GM10266 (cell line): ENCODE measurements around the gene TIGIT.

Experiments used
- DNase-seq: peaks from one replicate; pipeline ENCODE4 v3.0.0; 2012; ENCODE audit errors: extremely low spot score
- TF ChIP-seq, protein P1 (sequence below): IDR thresholded peaks from 2 replicates; pipeline ENCODE4 v1.5.1; 2012; ENCODE audit warnings: mild to moderate bottlenecking, low read depth; ENCODE audit not compliant: control insufficient read depth, insufficient read depth; ENCODE audit errors: missing control alignments

TIGIT gene

DNA sequence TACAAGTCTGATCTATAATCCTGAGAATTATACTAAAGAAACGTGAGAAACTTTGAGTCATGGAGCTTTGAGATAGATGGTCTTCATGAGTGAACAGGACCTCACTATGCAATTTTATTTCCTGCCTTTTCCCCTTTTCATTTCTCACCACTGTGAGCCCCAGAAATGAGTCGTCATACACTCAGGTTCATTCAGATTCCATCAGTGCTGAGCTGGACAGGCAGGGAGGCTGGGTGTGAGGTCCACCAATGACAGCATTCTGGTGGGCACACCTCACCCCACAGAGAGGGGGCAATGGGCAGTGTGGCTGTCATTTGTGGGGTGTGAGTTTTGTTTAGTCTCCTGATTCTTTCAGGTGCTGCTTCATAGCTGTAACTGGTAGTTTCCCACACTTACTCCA is 16.9 kb downstream of the TIGIT start:
- TF ChIP-seq, protein P1, sequence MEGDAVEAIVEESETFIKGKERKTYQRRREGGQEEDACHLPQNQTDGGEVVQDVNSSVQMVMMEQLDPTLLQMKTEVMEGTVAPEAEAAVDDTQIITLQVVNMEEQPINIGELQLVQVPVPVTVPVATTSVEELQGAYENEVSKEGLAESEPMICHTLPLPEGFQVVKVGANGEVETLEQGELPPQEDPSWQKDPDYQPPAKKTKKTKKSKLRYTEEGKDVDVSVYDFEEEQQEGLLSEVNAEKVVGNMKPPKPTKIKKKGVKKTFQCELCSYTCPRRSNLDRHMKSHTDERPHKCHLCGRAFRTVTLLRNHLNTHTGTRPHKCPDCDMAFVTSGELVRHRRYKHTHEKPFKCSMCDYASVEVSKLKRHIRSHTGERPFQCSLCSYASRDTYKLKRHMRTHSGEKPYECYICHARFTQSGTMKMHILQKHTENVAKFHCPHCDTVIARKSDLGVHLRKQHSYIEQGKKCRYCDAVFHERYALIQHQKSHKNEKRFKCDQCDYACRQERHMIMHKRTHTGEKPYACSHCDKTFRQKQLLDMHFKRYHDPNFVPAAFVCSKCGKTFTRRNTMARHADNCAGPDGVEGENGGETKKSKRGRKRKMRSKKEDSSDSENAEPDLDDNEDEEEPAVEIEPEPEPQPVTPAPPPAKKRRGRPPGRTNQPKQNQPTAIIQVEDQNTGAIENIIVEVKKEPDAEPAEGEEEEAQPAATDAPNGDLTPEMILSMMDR: no peak

DNA sequence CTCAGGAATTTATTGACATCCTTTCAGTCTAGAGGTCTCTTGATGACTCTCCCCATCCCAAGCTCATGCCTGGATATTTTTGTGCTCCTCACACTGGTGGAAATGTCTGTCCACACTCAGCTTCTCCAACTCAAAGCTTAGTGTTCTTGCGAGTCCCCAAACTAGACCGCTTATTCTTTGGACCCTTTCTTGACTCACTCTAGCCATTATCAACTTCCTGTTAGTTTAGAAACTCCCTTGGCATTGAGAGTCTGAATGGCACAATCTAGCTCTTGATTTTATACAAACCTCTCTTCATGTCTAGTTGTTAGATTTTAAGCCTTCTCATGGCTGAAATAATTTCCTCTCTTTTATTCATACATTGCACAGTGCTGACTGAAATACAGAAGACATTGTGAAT is 19.6 kb downstream of the TIGIT start:
- no peak for DNase-seq
- TF ChIP-seq, protein P1: no peak

More for the DNA sequence above, 16.9 kb downstream of the TIGIT start:
- no peak for DNase-seq

DNA sequence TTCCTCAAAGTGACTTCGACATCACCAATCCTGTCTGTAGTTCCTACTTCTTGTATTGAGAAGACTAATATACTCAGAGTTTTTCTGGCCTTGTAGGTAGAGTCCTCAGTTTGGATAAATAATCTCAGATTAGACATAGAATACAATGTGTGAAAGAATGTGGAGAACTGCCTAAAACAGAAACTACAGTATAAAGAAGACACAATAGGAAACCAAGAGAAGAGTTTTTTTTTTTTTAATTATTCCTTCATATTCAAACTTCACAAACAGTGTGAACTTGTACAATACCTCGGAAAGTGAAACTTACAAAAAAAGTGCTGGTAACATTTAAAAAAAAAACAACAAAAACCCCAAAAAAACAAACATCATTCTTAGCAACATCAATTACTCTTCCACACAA is 20.5 kb downstream of the TIGIT start:
- TF ChIP-seq, protein P1: no peak
- DNase-seq: no peak

DNA sequence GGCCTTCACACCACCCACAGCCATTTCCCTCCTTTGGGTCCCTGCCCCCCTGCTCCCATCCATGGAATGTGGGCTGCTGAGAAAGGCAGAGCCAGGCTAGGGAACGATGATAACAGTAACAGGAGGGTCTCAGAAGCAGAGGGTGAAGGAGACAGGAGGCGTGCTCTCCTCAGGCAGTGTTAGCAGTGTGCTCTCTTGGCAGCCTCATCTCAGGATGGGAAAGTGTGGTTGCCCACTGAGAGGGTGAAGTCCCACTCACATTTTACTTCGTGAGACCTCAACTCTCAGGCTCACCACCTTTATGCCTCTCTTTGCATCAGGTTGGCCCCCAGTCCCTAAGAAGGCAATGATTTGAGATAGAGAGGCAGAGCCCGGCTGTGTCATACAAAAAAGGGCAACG is 24.5 kb downstream of the TIGIT start:
- TF ChIP-seq, protein P1: no peak
- DNase-seq: no peak

DNA sequence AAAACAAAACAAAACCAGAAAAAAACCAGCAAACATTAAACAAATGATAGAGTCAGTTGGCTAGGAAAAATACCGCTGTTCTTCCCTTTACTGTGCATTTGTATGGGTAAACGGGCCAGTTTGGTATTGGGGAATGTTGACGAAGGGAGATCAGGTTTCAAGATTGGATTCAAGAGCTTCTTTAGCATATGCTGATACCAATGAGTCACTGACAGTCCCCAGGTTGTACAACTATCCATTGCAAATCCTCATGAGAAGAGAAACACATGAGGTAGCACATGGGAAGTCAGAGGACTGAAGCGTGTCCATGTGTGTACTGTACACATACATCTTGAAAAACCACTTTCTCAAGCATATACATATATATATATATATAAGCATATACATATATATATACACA is 25.6 kb downstream of the TIGIT start:
- TF ChIP-seq, protein P1: no peak
- no peak for DNase-seq

DNA sequence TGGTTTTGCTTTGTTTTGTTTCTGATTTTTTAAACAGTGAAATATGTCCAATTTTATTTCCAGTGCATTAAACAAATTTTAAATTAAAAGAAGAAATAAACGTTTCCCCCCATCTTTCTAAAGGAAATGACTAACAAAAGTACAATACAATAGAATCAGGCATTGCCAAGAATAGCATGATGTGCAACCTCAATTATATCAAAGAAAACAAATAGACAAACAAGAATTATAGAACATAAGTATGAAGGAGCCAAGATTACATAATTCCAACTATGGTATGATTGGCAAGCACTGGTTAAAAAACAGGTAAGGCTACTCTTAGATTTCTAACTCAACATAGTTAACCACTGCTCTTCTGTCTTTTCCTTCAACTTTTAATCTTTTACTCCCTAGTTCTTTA is 26.4 kb downstream of the TIGIT start:
- DNase-seq: no peak
- TF ChIP-seq, protein P1: no peak

DNA sequence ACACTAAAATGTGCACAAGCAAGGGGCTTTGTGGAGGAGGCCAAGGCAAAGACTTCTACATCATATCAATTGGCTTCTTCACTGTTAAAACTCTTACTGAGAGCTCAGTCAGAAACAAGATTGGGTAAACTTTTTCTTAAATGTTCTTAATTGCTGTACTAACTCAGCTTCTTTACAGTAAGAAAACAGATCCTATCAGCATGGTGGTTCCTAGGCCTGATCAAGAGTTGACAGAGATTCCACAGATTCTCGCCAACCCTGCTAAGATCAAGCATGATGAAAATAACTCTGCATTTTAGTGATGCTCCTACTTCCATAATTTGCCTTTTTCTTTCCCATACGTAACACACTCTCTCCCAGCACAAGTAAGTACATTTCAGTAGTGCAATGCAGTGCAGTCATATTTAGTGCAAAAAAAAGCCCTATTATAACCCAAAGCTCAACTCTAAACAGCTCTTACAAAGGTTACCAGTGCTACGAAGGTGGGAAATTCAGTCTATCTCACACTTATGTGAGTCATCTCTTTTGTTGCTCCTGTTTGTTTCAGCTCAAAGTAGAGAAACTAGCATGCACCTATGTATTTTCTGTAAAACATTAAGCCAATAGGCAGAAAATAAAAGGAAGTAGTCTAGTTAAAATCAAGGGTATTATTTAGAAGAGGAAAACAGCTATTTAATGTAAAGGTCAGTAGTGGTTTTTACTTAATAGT is 29.9 kb downstream of the TIGIT start:
- DNase-seq: no peak
- TF ChIP-seq, protein P1: no peak
